ENCODE results near the gene TLR1.

- TF ChIP-seq CTCF (IDR thresholded peaks at IDR 0.05) (no peak), EP300 (IDR thresholded peaks at IDR 0.05) (no peak)
Observed at GRCh38 chr4:38762560-38762959, 42.0 kb downstream of the TLR1 start.

Measured in tibial nerve (tissue), 4 donors.